Mucosa of rectum (tissue), 2 donors: ENCODE measurements around the gene PTEN.
A peak's percentile ranks its signal among the peaks of the same experiment; 100 is the strongest.
"Not testable (repeated sequence)": the region's sequence is repeated elsewhere in the genome, so short reads cannot be mapped to it uniquely, and the experiment has no call there.

Experiments
- H3K27ac ChIP-seq, 2 donors: one replicate each; pipeline ENCODE4 v1.7.0; 2013; ENCODE audit warnings: inconsistent platforms in 2 of 2, low read depth in 2 of 2, low read length in 2 of 2
- H3K27me3 ChIP-seq, 2 donors: one replicate each; pipeline ENCODE4 v1.7.0; 2013; ENCODE audit warnings: low read length in 2 of 2; ENCODE audit not compliant: control insufficient read depth in 2 of 2, insufficient read depth in 2 of 2
- H3K36me3 ChIP-seq, 2 donors: one replicate each; pipeline ENCODE4 v1.7.0; 2013; ENCODE audit warnings: low read length in 2 of 2; ENCODE audit not compliant: control insufficient read depth in 2 of 2, insufficient read depth in 2 of 2
- H3K4me1 ChIP-seq, 2 donors: one replicate each; pipeline ENCODE4 v1.7.0; 2013; ENCODE audit warnings: low read length in 2 of 2, mild to moderate bottlenecking in 1 of 2; ENCODE audit not compliant: control insufficient read depth in 2 of 2, insufficient read depth in 2 of 2
- H3K4me3 ChIP-seq, 2 donors: one replicate each; pipeline ENCODE4 v1.7.0; 2013; ENCODE audit warnings: low read length in 2 of 2
- H3K9ac ChIP-seq, 2 donors: one replicate each; pipeline ENCODE4 v1.7.0; 2013; ENCODE audit warnings: low read length in 2 of 2, low read depth in 1 of 2, mild to moderate bottlenecking in 1 of 2
- H3K9me3 ChIP-seq, 2 donors: one replicate each; pipeline ENCODE4 v1.7.0; 2013; ENCODE audit warnings: low read length in 2 of 2; ENCODE audit not compliant: control insufficient read depth in 2 of 2
- donor health status: healthy.
- donor health status: Normal muscosa, but diverticular disease.

PTEN gene

DNA sequence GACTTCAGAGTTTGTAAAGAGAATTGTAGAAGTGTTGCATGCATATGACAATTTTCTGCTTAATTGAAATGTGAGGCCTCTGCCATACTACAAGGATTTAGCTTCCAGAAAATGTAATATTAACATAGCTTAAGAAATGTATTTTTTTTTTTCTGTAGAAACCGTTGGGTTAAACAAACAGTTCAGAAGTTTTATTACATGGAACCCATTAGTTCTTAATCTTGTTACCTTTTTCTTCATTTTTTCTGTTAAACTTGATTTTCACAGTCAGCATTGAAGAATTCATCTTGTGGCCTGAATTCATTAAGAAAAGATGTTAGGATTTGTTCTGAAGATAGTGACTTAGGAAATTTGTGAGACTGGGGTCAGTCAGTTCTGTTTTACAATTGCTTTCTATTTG is 4.9 kb downstream of the PTEN start:
- Histone ChIP-seq H3K36me3 (no peaks in the 10 kb centered on the region), H3K4me3 (peak overlapping the region; percentile 91 to 92), H3K9ac (peak overlapping the region; percentile 17 to 24), H3K4me1 (peaks cover 4 to 18% of the 10 kb centered on the region in 2 donors), H3K27ac (no peak overlapping the region), H3K27me3 (no peaks in the 10 kb centered on the region), H3K9me3 (no peaks in the 10 kb centered on the region)

- not testable (repeated sequence) for H3K9ac ChIP-seq, H3K36me3 ChIP-seq, H3K9me3 ChIP-seq, H3K27me3 ChIP-seq, H3K27ac ChIP-seq
- Histone ChIP-seq H3K4me1 (peaks cover 4 to 18% of the 10 kb centered on the region in 2 donors), H3K4me3 (peak overlapping the region in 1 of 2 donors; percentile 92)
Observed at GRCh38 chr10:87869139-87869538, 5.7 kb downstream of the PTEN start.

DNA sequence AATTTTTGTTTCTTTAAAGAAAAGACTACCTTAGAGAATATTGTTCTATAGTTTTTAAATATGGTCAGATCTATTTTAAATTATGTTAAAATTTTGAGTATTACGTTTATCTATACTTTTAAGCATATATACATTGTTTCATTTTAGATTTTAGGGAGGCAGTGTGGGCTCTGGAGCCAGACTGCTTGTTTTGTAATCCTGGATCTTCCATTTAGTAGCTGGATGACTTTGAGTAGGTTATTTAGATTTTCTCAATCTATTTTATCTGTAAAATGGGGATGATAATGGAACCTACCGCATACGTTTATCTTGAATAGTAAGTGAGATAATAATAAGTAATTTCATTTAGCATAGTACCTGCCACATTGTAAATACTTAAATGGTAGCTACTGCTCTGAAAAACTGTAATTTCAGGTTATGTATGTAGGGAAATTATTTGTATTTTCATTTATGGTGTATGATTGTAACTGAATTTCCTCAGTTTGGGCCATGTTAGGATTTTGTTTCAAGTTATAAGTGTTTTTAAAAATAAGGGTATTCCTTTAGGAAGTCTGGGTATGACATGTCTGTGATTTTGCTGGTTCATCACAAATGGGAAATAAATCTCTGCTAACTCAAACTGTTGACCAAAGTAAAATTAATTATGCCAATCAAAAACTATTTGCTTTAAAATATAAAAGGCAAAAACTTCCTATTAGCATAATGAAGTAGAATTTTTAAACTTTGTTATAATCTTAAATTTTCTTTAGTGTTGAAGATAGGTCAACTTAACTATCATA is 6.5 kb downstream of the PTEN start:
- Histone ChIP-seq H3K9ac (no peak overlapping the region), H3K27ac (no peak overlapping the region), H3K4me3 (peak overlapping the region in 1 of 2 donors; percentile 14), H3K36me3 (no peaks in the 10 kb centered on the region), H3K27me3 (no peaks in the 10 kb centered on the region), H3K4me1 (peaks cover 4 to 18% of the 10 kb centered on the region in 2 donors), H3K9me3 (no peaks in the 10 kb centered on the region)

DNA sequence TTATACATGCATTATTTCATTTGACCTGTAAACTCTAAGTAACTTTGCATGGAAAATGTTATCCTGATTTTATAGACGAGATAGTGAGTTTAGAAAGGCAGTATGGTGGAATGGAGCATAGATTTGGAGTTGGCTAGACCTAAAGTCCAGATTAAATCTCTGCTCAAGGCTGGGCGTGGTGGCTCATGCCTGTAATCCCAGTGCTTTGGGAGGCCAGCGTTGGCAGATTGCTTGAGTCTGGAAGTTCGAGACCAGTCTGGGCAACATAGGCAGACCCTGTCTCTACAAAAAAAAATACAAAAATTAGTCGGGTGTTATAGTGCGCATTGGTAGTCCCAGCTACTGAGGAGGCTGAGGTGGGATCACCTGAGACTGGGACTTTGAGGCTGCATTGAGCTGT is 9.4 kb downstream of the PTEN start:
- Histone ChIP-seq H3K9ac (no peak overlapping the region), H3K36me3 (no peaks in the 10 kb centered on the region), H3K27ac (no peak overlapping the region), H3K4me1 (peaks cover 4 to 12% of the 10 kb centered on the region in 2 donors), H3K4me3 (no peak overlapping the region), H3K9me3 (no peaks in the 10 kb centered on the region), H3K27me3 (no peaks in the 10 kb centered on the region)

DNA sequence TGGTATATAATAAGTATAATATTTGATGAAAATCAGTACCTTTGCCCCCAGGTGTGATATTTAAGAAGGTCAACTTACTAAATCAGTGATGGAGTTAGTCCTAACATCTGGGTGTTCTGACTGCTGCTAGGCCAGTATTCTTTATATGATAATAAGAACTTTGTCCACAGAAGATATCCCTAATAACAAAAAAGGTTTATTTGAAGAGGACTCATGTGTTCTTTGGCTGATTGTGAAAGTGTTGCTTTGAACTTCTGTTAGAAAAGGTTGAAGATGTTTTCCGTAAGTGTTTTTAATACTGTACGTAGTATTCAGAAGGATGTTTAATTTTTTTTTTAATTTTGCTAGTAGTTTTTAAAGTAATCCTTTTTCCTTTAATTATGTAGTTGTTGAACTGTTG is 10.2 kb downstream of the PTEN start:
- Histone ChIP-seq H3K9me3 (no peaks in the 10 kb centered on the region), H3K4me1 (peaks cover 4 to 8% of the 10 kb centered on the region in 2 donors), H3K27me3 (no peaks in the 10 kb centered on the region), H3K9ac (no peak overlapping the region), H3K4me3 (no peak overlapping the region), H3K36me3 (peaks cover 0 to 3% of the 10 kb centered on the region in 2 donors), H3K27ac (no peak overlapping the region)

GRCh38 chr10:87875929-87876571 is 12.6 kb downstream of the PTEN start:
- no peak overlapping the region for H3K27ac ChIP-seq
- no peak overlapping the region for H3K4me3 ChIP-seq
- no peaks in the 10 kb centered on the region for H3K9me3 ChIP-seq
- H3K36me3 ChIP-seq: peaks cover 0 to 3% of the 10 kb centered on the region in 2 donors
- H3K9ac ChIP-seq: no peak overlapping the region
- H3K4me1 ChIP-seq: peaks cover 0 to under 1% of the 10 kb centered on the region in 2 donors
- H3K27me3 ChIP-seq: no peaks in the 10 kb centered on the region

DNA sequence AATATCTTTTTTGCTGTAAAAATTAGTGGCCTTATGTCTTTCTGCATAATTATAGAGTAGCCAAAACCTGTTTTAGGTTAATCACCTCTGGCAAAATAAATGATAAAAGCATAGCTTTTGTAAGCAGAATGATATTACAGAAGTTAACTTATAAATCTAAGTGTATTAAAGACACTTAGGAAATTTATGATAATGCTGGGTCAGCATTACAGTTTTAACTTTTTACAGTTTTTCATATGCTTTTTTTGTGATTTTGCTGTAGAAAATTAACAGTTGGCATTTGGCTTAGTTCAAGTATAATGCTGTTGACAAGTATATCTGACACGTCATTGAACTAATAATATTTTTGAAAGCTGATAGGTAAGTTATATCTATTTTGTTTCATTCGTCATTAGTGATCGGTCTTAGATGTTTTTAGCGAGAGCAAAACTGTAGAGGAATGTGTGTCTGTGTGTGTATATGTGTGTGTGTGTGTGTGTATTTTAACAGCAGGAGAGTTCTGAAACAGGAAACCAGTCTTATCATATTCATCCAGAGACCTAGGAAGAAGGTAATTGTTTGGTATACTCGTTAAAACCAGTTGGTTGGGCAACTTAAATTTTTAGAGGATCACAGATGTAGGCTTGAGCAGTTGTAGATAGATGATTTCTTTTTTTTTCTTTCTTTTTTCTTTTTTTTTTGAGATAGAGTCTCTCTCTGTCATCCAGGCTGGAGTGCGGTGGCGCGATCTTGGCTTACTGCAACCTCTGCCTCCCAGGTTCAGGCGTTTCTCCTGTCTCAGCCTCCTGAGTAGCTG is 15.4 kb downstream of the PTEN start:
- Histone ChIP-seq H3K27ac (no peak overlapping the region), H3K36me3 (peaks cover 3 to 4% of the 10 kb centered on the region in 2 donors), H3K27me3 (no peaks in the 10 kb centered on the region), H3K9me3 (no peaks in the 10 kb centered on the region), H3K4me1 (no peaks in the 10 kb centered on the region), H3K9ac (no peak overlapping the region), H3K4me3 (no peak overlapping the region)

DNA sequence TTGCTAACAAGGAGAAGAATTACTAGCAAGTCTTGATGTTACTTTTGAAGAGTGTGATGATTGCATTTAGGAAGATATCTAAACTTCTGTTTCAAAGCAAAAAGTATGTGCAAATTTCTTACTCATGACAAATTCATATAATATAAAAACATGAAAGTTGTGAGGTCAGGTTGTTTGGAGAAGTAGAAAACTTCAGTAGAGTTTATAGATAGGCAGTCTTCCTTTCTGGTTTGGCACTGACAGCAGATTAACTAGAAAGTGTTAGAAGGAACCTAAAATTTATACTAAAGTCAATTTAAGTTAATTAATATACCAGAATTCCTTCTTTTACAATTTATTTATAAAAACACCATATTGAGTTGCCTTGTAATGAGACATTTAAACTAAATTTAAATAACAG is 16.9 kb downstream of the PTEN start:
- Histone ChIP-seq H3K27me3 (no peaks in the 10 kb centered on the region), H3K4me1 (no peaks in the 10 kb centered on the region), H3K27ac (no peak overlapping the region), H3K4me3 (no peak overlapping the region), H3K9me3 (no peaks in the 10 kb centered on the region), H3K36me3 (peaks cover 7% of the 10 kb centered on the region in 2 donors), H3K9ac (no peak overlapping the region)

GRCh38 chr10:87881373-87882059 is 18.1 kb downstream of the PTEN start:
- H3K4me3 ChIP-seq, H3K9ac ChIP-seq, H3K9me3 ChIP-seq, H3K27ac ChIP-seq, H3K27me3 ChIP-seq, H3K4me1 ChIP-seq: not testable (repeated sequence)
- H3K36me3 ChIP-seq: peaks cover 17 to 18% of the 10 kb centered on the region in 2 donors
